Gastroesophageal sphincter (tissue), 4 donors: ENCODE data around the gene OR13J1. TPM values are rescaled to one million over a fixed set of nuclear protein-coding genes. Genes with fewer than 3 reads are reported as not detected.
A peak's percentile ranks its signal among the peaks of the same experiment; 100 is the strongest.

Experiments
- ATAC-seq: fragments of 150-250 bp; one replicate; pipeline ENCODE4 v1.9.1; 2016; ENCODE audit warnings: mild to moderate bottlenecking, moderate library complexity
- H3K27ac ChIP-seq, 4 donors: fragments of 200-600 bp; sonication (generic) in 3 of 4; 1 replicate in 3 of 4; 2 replicates in 1 of 4; pipeline ENCODE4 v1.5.1; 2016 to 2019
- H3K27me3 ChIP-seq: fragments of 200-600 bp; sonication (generic); one replicate; pipeline ENCODE4 v1.5.1; 2019
- H3K36me3 ChIP-seq, 2 donors: fragments of 200-600 bp; sonication (generic); one replicate each; pipeline ENCODE4 v1.5.1; 2019; ENCODE audit warnings: control low read depth in 1 of 2
- H3K4me1 ChIP-seq, 3 donors: fragments of 200-600 bp; sonication (generic); 1 replicate in 2 of 3; 2 replicates in 1 of 3; pipeline ENCODE4 v1.5.1; 2016 to 2019; ENCODE audit warnings: control low read depth in 2 of 3
- H3K4me3 ChIP-seq, 2 donors: fragments of 200-600 bp; sonication (generic); one replicate each; pipeline ENCODE4 v1.5.1; 2019; ENCODE audit warnings: mild to moderate bottlenecking in 1 of 2, moderate library complexity in 1 of 2
- H3K9me3 ChIP-seq, 3 donors: fragments of 200-600 bp; sonication (generic); one replicate each; pipeline ENCODE4 v1.5.1; 2017 to 2019; ENCODE audit warnings: control low read depth in 2 of 3
- EP300 ChIP-seq: sonication (generic); formaldehyde crosslinking; IDR thresholded peaks from one replicate; pipeline ENCODE4 v1.6.1; 2017; ENCODE audit warnings: antibody characterized with exemption, mild to moderate bottlenecking
- POLR2A ChIP-seq, 2 donors: fragments of 450-650 bp; IDR thresholded peaks; one replicate each; pipeline ENCODE4 v1.6.1; 2017; ENCODE audit warnings: antibody characterized with exemption in 2 of 2, mild to moderate bottlenecking in 2 of 2, moderate library complexity in 1 of 2
- POLR2AphosphoS5 ChIP-seq: sonication (generic); formaldehyde crosslinking; IDR thresholded peaks from one replicate; pipeline ENCODE4 v1.6.1; 2017; ENCODE audit warnings: antibody characterized with exemption
- WGBS, 2 donors: methylation state at CpG; one replicate each; pipeline ENCODE4 v1.1.5; 2018; ENCODE audit warnings: low coverage in 1 of 2; 5-methylcytosine and 5-hydroxymethylcytosine counted together
- total RNA-seq, 4 donors: library from RNA; depleted of rRNA; stranded (reverse); fragments of >200 nt; gene quantifications; one replicate each; pipeline ENCODE4 v1.1.0, GENCODE V29; 2016
- TF ChIP-seq, protein P1 (sequence below), 4 experiments: fragments of 200-600 bp in 2 of 4; fragments of 450-650 bp in 2 of 4; sonication (generic) in 1 of 4; IDR thresholded peaks; one replicate each; pipeline ENCODE4 v1.5.1; 2017 to 2019; ENCODE audit warnings: antibody characterized with exemption in 4 of 4, mild to moderate bottlenecking in 2 of 4, moderate library complexity in 2 of 4

OR13J1 gene
- total RNA-seq, 4 donors from 2014 or later, result not detected

DNA sequence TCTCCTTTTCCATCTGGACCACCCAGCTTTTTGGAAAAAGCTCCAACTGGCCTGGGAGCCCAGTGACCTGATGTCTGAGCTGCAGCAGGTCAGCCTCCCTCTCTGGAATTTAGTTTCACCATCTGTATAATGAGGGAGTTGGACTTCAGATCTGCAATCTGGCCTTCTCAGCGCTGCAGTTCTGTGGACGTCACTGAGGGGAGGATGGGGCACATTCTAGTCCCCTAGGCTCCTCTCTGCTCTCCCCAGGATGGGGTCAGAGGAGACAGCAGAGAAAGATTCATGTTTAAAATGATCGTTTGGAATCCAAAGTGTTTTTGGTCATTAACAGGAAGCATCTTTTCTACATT, 10.2 kb downstream of the OR13J1 start:
- ATAC-seq, result peak; percentile 40
- 31 to 50% methylated on average over 1 to 3 of the region's 3 CpGs for WGBS, 2 donors

DNA sequence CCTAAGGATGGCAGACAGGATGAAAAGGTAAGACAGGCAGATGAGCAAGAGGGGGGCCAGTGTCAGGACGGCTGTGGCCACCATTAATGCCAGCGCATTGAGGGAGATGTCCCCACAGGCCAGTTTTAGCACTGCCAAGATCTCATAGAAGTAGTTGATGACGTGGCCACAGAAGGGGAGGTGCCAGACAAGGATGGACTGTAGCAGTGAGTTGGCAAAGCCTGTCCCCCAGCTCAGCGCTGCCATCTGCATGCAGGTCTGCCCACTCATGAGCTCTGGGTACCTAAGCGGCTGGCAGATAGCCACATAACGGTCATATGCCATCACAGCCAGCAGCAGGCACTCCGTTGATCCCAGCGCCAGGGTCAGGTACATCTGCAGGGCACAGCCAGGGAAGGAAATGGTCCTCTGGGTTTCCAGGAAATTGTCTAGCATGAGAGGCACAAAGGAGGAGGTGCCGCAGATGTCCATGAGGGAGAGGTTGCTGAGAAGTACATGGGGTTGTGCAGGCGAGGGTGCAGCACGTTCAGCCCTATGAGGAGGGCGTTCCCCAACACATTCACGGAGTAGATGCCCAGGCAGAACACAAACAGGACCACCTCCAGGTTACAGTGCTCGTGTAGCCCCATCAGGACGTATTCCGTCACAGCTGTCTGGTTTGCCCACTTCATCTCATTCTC, 10.8 kb downstream of the OR13J1 start:
- ATAC-seq, result peak; percentile 36
- H3K4me3 ChIP-seq, result no peak overlapping the region
- H3K9me3 ChIP-seq, result no peaks in the 10 kb centered on the region
- no peaks in the 10 kb centered on the region for H3K27me3 ChIP-seq
- peaks cover 0 to 15% (median 0%) of the 10 kb centered on the region in 3 donors for H3K4me1 ChIP-seq
- TF ChIP-seq EP300 (no peak), POLR2A (IDR thresholded peaks at IDR 0.05) (no peak), POLR2AphosphoS5 (peak; percentile 20)
- 29 to 39% methylated on average over 8 to 10 of the region's 16 CpGs for WGBS, 2 donors
- no peak overlapping the region for H3K27ac ChIP-seq
- H3K36me3 ChIP-seq, result peaks cover 0 to 13% of the 10 kb centered on the region in 2 donors

More for the DNA sequence above, 10.2 kb downstream of the OR13J1 start:
- Histone ChIP-seq H3K27me3 (no peaks in the 10 kb centered on the region), H3K27ac (no peak overlapping the region), H3K4me3 (no peak overlapping the region), H3K36me3 (peaks cover 0 to 9% of the 10 kb centered on the region in 2 donors), H3K4me1 (peaks cover 0 to 15% (median 0%) of the 10 kb centered on the region in 3 donors), H3K9me3 (no peaks in the 10 kb centered on the region)
- TF ChIP-seq, protein P1, sequence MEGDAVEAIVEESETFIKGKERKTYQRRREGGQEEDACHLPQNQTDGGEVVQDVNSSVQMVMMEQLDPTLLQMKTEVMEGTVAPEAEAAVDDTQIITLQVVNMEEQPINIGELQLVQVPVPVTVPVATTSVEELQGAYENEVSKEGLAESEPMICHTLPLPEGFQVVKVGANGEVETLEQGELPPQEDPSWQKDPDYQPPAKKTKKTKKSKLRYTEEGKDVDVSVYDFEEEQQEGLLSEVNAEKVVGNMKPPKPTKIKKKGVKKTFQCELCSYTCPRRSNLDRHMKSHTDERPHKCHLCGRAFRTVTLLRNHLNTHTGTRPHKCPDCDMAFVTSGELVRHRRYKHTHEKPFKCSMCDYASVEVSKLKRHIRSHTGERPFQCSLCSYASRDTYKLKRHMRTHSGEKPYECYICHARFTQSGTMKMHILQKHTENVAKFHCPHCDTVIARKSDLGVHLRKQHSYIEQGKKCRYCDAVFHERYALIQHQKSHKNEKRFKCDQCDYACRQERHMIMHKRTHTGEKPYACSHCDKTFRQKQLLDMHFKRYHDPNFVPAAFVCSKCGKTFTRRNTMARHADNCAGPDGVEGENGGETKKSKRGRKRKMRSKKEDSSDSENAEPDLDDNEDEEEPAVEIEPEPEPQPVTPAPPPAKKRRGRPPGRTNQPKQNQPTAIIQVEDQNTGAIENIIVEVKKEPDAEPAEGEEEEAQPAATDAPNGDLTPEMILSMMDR (IDR thresholded peaks at IDR 0.05), result no peak
- TF ChIP-seq POLR2A (IDR thresholded peaks at IDR 0.05) (no peak), POLR2AphosphoS5 (no peak), EP300 (no peak)

DNA sequence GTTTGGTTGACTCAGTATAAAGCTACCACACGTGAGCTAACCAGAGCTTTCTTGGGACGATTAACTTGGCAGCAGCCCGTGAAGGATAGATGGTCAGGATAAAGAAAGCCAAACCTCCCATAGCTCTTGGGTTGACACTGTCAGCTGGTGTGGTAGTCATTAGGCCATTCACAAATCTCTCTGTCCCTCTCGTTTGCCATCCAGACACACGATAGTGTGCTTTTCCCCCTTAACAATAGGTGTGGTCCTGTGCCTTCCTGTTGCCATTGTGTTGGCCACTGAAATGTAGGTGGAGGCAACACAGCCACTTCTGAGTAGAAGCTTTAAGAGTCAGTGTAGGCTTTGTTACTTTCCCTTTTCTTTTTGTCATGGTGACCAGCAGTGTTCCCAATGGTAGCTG, 11.7 kb downstream of the OR13J1 start:
- Histone ChIP-seq H3K27ac (no peak overlapping the region), H3K36me3 (peaks cover 0 to 23% of the 10 kb centered on the region in 2 donors), H3K4me1 (peaks cover 0 to 15% (median 0%) of the 10 kb centered on the region in 3 donors), H3K9me3 (no peaks in the 10 kb centered on the region), H3K27me3 (no peaks in the 10 kb centered on the region), H3K4me3 (no peak overlapping the region)
- no peak for ATAC-seq
- 60 to 80% methylated on average over 1 to 4 of the region's 5 CpGs for WGBS, 2 donors
- no peak for TF ChIP-seq EP300
- TF ChIP-seq POLR2AphosphoS5, result no peak
- no peak for TF ChIP-seq POLR2A (IDR thresholded peaks at IDR 0.05)
- TF ChIP-seq, protein P1 (IDR thresholded peaks at IDR 0.05), result no peak

DNA sequence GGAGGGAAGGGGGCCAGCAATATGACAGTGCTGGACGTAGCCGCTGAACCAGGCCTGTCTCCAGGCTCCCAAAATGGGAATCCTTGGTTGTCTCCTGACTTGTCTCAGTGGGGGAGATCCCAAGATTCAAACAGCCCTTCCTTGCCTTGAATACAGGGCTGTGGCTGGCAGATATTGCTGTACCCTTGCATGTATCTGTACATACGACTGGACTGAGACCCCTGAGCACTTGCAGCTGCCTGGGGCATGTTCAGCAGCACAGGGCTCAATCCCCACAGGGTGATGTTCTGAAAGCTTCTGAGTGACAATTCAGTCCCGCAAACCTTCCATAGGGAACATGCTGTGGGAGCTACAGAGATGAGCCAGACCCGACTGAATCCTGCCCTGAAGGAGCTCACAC, 13.3 kb downstream of the OR13J1 start:
- peaks cover 0 to 39% of the 10 kb centered on the region in 2 donors for H3K36me3 ChIP-seq
- no peaks in the 10 kb centered on the region for H3K27me3 ChIP-seq
- H3K4me1 ChIP-seq, result peaks cover 0 to 15% (median 0%) of the 10 kb centered on the region in 3 donors
- ATAC-seq, result no peak
- WGBS, 2 donors, result 81 to 83% methylated on average over 3 to 5 of the region's 5 CpGs
- H3K27ac ChIP-seq, result no peak overlapping the region
- no peaks in the 10 kb centered on the region for H3K9me3 ChIP-seq
- TF ChIP-seq POLR2A (IDR thresholded peaks at IDR 0.05) (no peak), POLR2AphosphoS5 (no peak), EP300 (no peak)
- TF ChIP-seq, protein P1 (IDR thresholded peaks at IDR 0.05), result no peak
- no peak overlapping the region for H3K4me3 ChIP-seq

DNA sequence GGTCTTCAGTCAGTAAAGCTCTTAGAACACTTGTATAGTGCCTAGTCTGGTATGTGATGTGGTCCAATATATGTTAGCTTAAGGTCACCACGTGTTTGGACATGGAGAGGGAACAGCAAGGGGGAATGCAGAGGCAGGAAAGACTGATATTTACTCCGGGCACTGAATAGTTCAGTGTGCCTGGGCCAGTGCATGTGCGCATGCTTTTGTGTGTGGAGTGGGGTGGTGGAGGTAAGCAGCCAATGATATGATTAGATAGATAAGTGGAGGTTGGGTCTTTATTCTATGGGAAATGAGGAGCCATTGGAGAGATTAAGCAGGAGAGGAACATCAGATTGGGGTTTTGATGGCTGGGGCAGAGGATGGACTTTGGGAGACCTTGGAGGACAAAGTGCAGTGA, 14.0 kb downstream of the OR13J1 start:
- H3K9me3 ChIP-seq, result no peaks in the 10 kb centered on the region
- peaks cover 0 to 15% (median 0%) of the 10 kb centered on the region in 3 donors for H3K4me1 ChIP-seq
- H3K27ac ChIP-seq, result no peak overlapping the region
- H3K36me3 ChIP-seq, result peaks cover 0 to 43% of the 10 kb centered on the region in 2 donors
- no peak for ATAC-seq
- no peaks in the 10 kb centered on the region for H3K27me3 ChIP-seq
- TF ChIP-seq, protein P1 (IDR thresholded peaks at IDR 0.05), result no peak
- no peak for TF ChIP-seq EP300
- no peak for TF ChIP-seq POLR2AphosphoS5
- TF ChIP-seq POLR2A (IDR thresholded peaks at IDR 0.05), result no peak
- WGBS, 2 donors, result 48 to 65% methylated on average over 2 to 3 of the region's 3 CpGs
- H3K4me3 ChIP-seq, result no peak overlapping the region
